ENCODE measurements around the gene FKBP11.
"Not testable (repeated sequence)": the region's sequence is repeated elsewhere in the genome, so short reads cannot be mapped to it uniquely, and the experiment has no call there.

Gene FKBP11

DNA sequence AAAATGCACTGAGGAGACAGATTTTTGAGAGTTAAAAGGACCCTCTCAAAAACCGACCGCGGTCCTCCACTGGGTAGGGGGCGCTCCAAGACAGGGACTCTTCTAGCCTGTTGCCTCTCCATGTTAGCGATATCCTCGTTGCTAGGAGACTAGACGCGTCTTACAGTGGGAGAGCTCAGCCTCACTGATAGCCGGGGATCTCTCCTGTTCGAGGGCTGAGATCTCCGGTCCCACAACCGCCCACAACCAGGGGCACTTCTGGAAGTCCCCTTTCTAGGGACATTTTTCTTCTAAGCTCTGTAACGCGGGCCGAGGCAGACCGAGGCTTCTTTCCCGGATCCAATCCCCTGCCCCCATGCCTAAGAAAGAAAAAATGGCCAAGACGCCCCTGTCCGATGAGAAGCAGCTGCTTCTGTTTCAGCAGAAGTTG is 21.3 kb downstream of the FKBP11 start:
- DNase-seq, result peak; percentile 88

- DNase-seq, result no peak
Measured at GRCh38 chr12:48903363-48903981, 21.8 kb downstream of the FKBP11 start.

GRCh38 chr12:48901278-48901677 is 24.0 kb downstream of the FKBP11 start:
- no peak for DNase-seq

DNA sequence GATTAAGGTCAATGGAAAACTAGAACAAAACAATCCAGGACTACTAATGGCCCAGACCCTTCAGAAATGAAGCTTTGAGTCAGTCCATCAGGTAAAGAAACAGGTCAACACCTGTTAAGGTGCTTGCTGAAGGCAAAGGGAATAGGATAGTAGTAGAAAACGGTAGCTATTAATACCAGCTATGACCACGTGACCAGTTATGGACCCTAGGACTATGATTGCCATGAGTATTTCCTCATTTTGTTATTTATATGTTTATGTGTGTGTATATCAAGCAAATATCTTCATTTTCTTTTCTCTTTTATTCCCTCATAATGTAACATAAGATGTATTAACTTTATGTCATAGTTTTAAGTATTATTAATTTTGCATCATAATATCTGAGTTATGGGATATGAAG is 25.6 kb downstream of the FKBP11 start:
- no peak for DNase-seq

- DNase-seq, result no peak
Measured at GRCh38 chr12:48894271-48894670, 31.0 kb downstream of the FKBP11 start.

GRCh38 chr12:48890657-48891418 is 34.5 kb downstream of the FKBP11 start:
- DNase-seq, result peak; percentile 70

- no peak for DNase-seq
Measured at GRCh38 chr12:48889679-48890078, 35.6 kb downstream of the FKBP11 start.

DNA sequence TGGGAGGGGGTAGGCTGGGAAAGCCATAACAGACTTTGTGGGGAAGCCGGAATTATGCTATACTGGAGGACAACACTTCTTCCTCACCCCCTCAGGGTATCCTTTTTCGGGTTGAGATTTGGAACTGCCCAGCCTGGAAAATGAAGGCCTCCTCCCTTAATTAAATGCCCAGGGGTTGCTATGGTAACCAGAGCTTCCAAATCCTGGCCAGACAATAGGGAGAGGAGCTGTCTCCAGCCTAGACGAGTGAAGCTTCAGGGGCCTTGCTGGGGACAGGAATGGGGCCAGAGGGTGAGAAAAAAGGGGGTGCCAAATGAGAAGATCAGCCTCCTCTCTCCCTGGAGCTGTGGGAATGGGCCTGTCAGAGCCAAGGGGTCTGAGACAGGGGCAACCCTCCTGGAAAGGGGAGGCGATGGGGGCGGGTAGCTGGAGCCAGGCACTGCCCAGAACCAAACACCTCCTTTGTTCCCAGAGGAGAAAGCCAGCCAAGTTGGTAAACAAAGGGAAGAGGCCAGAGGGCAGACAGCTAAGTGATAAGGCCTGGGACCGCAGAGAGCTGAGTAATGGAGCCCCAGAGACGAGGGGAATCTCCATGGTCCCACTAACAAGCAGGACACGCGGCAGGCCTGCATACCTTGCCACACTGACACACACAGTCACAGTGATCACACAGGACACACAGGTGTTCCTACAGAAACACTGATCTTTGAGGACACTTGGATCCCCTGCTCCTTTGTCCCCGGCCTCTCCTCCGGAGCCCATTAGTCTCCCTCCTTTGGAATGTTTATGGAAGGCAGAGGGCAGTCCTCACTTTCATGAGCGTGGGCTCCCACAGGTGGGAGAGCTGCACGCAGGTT is 41.8 kb downstream of the FKBP11 start:
- DNase-seq, result no peak

GRCh38 chr12:48882972-48883304 is 42.4 kb downstream of the FKBP11 start:
- no peak for DNase-seq

DNA sequence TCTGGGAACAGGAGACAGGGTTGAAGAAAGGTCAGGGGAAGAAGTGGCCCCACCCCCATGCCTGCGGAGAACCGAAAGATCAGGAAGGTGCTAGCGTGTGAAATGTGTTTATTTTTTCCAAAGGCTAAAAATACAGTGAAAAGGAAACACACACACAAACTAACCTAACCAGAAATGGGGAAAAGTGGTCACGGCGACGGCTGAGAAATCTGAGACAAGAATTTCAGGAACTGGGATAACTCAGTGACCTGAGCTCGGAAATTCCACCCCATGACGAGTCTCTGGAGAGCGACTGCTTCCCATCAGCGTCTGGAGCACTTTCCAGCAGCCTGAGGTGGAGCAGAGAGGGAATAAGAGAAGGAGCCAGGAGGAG is 43.0 kb downstream of the FKBP11 start:
- DNase-seq, result peak; percentile 32

- DNase-seq, result no peak
Measured at GRCh38 chr12:48881686-48882314, 43.5 kb downstream of the FKBP11 start.

DNA sequence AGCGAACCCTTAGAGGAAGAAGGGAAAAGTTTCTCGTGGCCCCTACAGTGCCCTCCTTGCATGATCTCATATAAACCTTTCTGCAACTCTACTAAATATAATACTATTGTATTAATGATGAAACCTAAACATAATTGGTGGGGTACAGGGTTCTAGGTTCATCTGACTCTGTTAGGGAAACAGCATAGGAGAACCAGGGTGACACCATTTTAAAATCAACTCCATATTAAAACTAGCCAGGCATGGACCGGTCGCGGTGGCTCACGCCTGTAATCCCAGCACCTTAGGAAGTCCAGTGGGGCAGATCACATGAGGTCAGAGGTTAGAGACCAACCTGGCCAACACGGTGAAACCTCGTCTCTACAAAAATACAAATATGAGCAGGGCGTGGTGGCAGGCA is 44.6 kb downstream of the FKBP11 start:
- no peak for DNase-seq

- no peak for DNase-seq
Measured at GRCh38 chr12:48878548-48878947, 46.7 kb downstream of the FKBP11 start.

GRCh38 chr12:48875944-48876515 is 49.3 kb downstream of the FKBP11 start:
- DNase-seq, result no peak

DNA sequence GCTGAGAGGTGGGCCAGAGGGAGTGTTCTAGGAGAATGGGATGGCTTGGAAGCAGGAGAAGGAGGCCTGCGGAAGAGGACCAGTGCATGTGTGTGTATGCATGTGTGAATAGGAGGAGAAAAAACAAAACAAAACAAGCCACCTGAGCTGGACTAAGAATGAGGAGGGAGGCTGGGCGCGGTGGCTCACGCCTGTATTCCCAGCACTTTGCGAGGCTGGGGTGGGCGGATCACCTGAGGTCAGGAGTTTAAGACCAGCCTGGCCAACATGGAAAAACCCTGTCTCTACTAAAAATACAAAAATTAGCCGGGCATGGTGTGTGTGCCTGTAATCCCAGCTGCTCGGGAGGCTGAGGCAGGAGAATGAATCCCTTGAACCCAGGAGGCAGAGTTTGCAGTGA is 51.8 kb downstream of the FKBP11 start:
- DNase-seq, result not testable (repeated sequence)

DNA sequence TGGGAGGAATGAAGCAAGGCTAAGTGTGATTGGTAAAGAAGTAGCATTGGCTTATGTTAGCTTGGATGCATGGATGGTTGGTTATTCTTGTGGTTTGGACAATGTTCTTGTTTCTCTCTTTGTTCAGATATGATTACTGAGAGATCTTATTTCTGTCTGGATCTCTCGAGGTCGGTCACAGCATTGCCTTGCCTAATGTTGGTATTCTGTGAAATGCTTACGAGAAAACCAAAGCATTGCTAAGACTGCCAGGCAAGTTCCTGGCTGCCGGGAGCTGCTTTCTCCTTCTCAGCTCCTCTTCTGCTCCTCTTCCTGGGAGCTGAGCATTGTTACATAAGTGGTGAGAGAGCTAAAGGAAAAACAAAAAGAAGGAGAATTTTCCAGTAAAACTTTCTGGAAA is 52.2 kb downstream of the FKBP11 start:
- no peak for DNase-seq

All from fibroblast of skin of scalp (primary cell).